HG03521 (cell line): ENCODE data around the gene CTBP1.

Source experiments
- ATAC-seq: cut with Tn5 transposase; IDR thresholded peaks from one replicate; pipeline ENCODE4 v1.9.1; 2021; ENCODE audit warnings: mild to moderate bottlenecking, moderate library complexity; ENCODE audit not compliant: unreplicated experiment

The CTBP1 gene

DNA sequence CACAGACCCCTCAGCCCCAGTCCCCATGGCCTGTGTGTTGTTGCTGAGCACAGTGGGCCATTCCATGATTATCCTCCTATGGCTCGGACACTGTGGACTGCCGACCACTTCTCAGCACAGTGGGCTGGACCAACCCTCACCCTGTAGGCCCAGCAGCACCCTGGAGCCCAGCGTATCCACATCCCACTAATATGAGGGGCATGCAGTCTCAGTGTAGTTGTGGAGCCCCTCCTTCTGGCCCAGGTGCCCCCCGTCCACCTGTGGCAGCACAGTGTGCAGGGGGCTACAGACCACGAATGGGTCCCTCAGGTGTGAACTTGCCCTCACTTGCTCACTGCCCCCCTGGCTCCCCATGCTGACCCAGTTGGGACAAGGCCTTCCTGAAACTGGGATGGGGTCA is 84.5 kb downstream of the CTBP1 start:
- no peak for ATAC-seq

DNA sequence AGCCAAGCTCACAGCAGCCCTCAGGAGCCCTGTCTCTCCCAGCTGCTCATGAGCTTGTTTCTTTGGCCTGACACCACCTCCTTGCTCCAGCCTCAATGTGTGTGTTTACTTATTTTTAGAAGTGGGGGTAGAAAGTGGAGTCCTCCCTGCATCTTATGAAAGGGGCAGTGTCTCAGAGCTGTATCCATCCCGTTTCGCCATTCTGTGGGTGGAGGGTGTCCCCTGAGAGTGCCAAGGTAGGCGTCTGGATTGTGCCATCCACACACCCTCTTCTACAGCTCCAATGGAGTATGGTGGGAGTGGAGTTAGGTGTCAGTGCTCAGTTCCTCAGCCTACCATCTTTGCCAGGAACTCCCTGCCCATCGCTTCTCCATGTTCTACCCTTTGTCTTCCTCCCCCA is 84.9 kb downstream of the CTBP1 start:
- no peak for ATAC-seq
